Neural cell (in vitro differentiated cells): ENCODE data around the gene TBCB.

Experiments
- EP300 ChIP-seq: fragments of 450-650 bp; conservative IDR thresholded peaks from 2 replicates; pipeline ENCODE4 v1.6.1; 2014; ENCODE audit warnings: antibody characterized with exemption, mild to moderate bottlenecking, moderate library complexity; ENCODE audit not compliant: poor library complexity, severe bottlenecking
- EZH2 ChIP-seq: fragments of 200-600, 300-800 bp; shearing (Covaris generic), sonication (generic); IDR thresholded peaks from 2 replicates; pipeline ENCODE4 v1.6.1; 2014; ENCODE audit warnings: antibody characterized with exemption, low read length, borderline replicate concordance, mild to moderate bottlenecking; ENCODE audit not compliant: insufficient read depth, poor library complexity, severe bottlenecking
- MXI1 ChIP-seq: fragments of 450-650 bp; conservative IDR thresholded peaks from 2 replicates; pipeline ENCODE4 v1.6.1; 2014; ENCODE audit warnings: antibody characterized with exemption, mild to moderate bottlenecking; ENCODE audit not compliant: poor library complexity, severe bottlenecking
- POLR2AphosphoS5 ChIP-seq: IDR thresholded peaks from 2 replicates; pipeline ENCODE4 v1.6.1; 2012
- RAD21 ChIP-seq: fragments of 450-650 bp; conservative IDR thresholded peaks from 2 replicates; pipeline ENCODE4 v1.6.1; 2014; ENCODE audit warnings: antibody characterized with exemption, mild to moderate bottlenecking, moderate library complexity
- TAF1 ChIP-seq: IDR thresholded peaks from 2 replicates; pipeline ENCODE4 v1.6.1; 2012; ENCODE audit warnings: low read depth
- TF ChIP-seq, protein P1 (sequence below): fragments of 450-650 bp; IDR thresholded peaks from 2 replicates; pipeline ENCODE4 v1.5.1; 2014; ENCODE audit warnings: antibody characterized with exemption, mild to moderate bottlenecking, moderate library complexity; ENCODE audit not compliant: poor library complexity, severe bottlenecking

GRCh38 chr19:36072081-36072480 is 43.2 kb upstream of the TBCB start:
- TF ChIP-seq, protein P1, sequence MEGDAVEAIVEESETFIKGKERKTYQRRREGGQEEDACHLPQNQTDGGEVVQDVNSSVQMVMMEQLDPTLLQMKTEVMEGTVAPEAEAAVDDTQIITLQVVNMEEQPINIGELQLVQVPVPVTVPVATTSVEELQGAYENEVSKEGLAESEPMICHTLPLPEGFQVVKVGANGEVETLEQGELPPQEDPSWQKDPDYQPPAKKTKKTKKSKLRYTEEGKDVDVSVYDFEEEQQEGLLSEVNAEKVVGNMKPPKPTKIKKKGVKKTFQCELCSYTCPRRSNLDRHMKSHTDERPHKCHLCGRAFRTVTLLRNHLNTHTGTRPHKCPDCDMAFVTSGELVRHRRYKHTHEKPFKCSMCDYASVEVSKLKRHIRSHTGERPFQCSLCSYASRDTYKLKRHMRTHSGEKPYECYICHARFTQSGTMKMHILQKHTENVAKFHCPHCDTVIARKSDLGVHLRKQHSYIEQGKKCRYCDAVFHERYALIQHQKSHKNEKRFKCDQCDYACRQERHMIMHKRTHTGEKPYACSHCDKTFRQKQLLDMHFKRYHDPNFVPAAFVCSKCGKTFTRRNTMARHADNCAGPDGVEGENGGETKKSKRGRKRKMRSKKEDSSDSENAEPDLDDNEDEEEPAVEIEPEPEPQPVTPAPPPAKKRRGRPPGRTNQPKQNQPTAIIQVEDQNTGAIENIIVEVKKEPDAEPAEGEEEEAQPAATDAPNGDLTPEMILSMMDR = no peak
- no peak for TF ChIP-seq POLR2AphosphoS5
- TF ChIP-seq EZH2 = no peak
- TF ChIP-seq EP300 = no peak
- TF ChIP-seq MXI1 = no peak
- no peak for TF ChIP-seq RAD21
- no peak for TF ChIP-seq TAF1
